ENCODE data around the gene CEP70.
"Not testable (repeated sequence)": the region's sequence is repeated elsewhere in the genome, so short reads cannot be mapped to it uniquely, and the experiment has no call there.

Gene CEP70

DNA sequence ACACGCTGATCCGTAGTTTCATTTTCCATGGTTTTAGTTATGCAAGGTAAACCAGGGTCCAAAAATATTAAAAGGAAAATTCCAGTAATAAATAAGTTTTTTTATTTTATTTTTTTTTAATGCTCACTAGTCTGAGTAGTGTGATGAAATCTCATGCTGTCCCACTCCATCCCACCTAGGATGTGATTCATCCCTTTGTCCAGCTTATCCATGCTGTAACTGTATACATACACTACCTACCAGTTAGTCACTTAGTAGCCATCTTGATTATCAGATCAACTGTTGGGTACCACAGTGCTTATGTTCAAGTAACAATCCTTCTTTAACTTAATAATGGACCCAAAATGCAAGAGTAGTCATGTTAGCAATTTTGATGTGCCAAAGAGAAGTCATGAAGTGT lies 84.5 kb downstream of the CEP70 start:
- DNase-seq, result no peak

DNA sequence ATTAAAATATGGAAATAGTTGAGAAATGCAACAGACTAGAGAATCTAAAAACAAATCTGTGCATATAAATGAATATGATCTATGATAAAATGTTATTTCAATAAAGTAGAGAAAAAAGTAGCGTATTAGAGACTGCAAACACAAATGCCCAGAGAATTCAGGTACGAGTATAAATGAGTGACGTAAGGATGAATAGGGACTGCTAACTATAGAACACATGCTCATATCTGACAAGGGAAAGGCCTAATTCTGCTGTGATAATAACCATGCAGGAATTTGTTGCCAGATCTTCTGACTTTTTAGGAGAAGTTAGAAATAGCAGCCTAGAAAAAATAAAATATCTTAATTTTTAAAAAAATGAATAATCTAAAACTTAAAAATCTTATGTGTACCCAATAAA lies 86.5 kb downstream of the CEP70 start:
- no peak for DNase-seq

DNA sequence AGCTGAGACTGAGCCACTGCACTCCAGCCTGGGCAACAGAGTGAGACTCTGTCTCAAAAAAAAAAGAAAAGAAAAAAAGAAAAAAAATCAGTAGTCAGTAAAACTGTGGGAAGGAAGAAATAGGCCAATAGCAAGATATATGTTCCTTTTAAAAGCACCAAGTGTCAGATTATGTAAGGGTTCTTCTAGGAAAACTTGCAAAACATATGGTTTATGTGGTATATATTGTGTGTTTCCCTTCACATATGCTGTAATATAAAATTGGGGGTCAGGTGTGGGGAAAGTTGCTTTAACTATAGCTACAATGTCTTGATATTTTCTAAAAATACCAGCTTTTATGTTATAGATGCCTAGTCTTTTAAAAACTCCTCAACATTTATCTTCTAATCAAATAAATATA lies 95.1 kb downstream of the CEP70 start:
- no peak for DNase-seq

DNA sequence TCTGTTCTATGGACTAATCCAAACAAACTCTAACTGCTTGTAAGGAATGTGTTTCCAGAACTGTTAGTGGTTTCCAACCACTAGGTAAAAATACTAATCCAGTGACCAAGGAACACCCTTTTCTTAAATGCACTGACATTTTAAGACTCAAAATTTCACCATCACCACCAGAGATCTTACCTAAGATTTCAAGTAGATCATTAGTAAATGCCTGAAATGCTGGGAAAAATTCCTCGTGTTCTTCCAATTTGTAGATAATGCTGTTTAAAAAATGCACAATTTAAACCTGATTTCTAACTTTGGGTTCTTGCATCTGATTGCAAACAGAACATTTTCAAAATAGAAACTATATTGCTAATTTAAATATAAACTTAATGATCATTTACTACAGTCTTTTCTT lies 96.2 kb downstream of the CEP70 start:
- DNase-seq, result no peak

DNA sequence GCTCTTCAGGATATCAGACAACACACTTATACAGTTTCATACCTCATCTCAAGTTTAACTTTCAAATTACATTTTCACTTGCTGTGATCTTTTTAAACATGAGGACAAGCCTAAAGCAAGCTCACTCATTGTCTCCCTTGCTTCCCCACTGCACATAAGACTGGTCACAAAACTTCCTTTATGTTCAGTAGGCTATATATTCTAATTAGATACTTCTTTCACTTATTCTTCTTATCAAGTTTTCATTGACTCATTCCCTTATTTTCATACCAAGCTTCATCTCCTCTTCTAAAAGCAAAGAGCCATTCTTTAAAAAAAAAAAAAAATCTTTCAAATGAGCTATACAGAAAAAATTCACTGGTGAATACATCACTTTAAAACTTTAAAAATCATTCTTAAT lies 97.0 kb downstream of the CEP70 start:
- DNase-seq, result no peak

DNA sequence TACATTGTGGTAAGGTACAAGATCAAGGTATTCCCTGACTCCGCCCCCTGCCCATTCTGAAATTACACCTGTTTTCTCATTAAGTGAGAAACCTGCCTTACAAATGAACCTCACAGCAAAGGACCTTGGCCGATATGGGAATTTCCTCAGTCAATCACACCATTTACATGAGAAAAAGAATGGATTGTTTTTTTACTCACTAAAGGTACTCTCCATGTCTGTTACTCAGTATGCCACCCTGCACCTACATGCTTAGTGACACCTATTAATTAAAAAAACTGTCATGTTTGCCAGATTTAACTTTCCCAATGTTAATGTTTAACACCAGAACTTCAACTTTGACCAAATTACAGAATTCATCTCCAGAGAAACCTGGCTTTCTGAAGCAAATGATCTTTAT lies 97.6 kb downstream of the CEP70 start:
- no peak for DNase-seq

DNA sequence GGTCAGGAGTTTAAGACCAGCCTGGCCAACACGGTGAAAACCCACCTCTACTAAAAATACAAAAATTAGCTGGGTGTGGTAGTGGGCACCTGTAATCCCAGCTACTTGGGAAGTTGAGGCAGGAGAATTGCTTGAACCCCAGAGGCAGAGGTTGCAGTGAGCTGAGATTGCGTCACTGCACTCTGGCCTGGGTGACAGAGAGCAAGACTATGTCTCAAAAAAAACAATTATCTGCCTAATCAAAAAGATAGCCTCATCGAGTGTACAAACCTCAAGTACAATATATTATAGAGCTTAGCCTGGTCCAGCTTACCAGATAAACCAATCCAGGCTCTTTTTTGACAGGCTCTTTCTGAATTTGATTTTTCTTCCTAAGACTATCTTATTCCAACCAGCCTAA lies 98.4 kb downstream of the CEP70 start:
- not testable (repeated sequence) for DNase-seq

DNA sequence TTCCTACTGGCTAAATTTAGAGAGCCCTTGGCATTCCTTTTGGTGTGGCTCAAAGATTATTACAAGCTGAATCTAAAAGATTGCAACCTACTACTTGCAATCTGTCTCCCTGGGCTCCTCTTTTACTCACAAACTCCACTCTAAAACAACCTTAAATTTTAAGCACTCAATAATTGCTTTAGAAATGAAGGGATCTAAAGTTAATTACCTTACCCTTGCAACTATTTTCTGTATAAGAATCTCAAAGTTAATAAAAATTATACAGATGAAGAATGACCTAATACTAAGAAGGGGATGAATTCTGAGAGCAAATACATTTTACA lies 99.5 kb downstream of the CEP70 start:
- DNase-seq, result no peak

DNA sequence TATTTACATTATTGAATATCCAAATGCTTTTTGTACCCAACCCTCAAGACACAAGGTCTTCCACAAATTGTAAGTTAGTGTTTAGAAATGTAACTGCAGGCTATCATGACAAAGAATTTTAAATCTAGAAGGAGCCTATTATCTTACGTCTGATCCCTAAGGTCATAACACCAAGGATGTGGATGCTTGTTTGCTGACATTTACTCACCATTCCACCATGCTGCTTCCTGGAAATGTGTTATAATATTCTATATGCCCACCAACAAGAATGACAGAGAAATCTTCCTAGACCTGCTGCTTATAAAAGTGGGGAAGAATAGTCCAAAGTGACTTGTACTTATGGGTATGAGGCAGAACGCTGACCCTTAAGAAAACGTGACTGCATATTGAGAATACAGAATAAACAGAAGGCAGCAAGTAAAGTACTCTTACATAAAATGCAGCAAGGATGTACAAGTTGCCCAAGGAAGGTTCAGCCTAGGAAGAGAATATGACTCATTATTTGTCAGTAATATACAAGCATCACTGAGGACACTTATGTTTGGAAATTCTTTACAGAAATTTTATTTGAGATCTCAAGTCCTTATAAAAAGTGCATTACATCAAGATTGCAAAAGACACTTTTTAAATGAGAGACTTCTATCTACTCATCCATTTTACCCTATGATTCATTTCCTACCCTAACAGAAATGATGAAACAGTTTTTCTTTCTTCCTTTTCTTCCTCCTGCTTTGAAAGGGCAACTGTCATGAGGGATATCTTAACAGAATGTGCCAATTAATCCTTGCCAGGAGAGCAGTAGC lies 100.1 kb downstream of the CEP70 start:
- peak; percentile 30 to 53 for DNase-seq

DNA sequence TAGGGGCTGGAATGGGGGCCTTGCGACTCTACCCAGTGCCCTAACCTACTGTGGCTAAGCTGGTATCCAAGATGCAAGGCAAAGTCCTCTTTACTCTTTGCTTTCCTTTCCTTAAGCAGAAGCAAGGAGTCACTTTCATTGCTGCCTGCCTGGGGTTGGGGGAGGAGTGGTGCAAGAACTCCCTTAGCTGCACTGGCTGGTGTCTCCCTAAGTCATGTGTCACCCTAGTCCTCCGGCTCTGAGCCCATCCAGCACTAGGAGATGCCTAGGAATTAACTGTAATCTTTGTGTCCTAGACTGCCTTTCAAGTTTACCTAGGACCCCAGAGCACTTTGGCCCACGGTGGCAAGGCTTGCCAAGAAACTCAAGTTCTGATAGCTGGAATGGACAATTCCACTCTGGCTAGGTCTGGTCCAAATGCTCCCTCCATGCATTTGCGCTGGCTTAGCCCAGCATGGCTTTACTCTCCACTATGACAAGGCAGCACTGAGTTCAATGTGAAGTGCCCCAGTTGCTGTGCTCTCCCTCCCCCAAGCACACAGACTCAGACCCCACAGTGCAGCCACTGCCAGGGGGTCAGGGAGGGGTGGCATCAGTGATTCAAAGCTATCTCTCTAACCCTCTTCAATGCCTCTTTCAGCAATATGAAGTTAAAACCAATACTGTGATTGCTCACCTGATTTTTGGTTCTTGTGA lies 100.9 kb downstream of the CEP70 start:
- DNase-seq, result no peak

DNA sequence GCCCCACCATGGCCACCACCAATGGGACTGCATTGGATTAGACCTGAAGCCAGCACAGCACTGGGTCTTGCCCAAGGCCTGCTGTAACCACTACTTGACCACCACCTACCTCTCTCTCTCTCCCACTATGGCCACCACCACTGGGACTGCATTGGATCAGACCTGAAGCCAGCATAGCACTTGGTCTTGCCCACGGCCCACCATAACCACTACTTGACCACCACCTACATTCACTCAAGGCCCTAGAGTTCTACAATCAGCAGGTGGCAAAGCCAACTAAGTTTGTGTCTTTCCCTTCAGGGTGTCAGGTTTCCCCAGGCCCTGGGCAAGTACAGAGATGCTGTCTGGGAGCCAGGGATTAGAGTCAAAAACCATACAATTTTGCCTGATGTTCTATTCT lies 102.1 kb downstream of the CEP70 start:
- DNase-seq, result no peak

DNA sequence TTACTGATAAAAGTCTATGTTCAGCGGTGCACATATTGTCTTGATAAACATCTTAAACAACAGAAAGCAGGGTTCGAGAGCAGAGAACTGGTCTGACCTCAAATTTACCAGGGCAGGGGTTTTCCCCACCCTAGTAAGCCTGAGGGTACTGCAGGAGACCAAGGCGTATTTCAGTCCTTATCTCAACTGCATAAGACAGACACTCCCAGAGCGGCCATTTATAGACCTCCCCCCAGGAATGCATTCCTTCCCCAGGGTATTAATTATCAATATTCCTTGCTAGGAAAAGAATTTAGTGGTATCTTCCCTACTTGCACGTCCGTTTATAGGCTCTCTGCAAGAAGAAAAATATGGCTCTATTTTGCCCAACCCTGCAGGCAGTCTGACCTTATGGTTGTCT lies 107.5 kb downstream of the CEP70 start:
- not testable (repeated sequence) for DNase-seq

DNA sequence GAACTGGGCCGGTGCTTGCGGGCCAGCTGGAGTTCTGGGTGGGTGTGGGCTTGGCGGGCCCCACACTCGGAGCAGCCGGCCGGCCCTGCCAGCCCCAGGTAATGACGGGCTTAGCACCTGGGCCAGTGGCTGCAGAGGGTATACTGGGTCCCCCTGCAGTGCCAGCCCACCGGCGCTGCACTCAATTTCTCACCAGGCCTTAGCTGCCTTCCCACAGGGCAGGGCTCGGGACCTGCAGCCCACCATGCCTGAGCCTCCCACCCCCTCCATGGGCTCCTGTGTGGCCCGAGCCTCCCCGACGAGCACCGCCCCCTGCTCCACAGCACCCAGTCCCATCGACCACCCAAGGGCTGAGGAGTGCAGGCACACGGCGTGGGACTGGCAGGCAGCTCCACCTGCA lies 109.4 kb downstream of the CEP70 start:
- not testable (repeated sequence) for DNase-seq

DNA sequence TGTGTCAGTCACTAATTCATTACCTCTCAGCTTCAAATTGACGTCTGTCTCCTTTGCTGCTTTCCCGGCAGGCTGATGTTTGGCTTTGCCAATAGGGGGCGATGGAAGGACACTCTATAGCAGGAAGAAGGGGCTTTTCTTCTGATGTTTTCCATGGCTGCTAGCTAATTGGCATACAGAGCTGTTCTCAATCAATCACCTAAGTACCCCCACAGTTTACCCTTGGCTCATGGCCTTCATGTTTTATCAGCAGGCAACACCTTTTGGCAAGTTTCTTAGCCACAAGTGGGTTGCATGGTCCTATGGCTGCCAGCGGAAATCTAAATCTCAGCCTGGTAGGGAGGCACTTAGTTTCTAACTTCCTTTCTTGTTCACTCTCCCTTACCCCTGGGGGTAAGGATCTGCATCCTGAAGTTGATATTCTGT lies 114.6 kb downstream of the CEP70 start:
- DNase-seq, result peak; percentile 62 to 81

DNA sequence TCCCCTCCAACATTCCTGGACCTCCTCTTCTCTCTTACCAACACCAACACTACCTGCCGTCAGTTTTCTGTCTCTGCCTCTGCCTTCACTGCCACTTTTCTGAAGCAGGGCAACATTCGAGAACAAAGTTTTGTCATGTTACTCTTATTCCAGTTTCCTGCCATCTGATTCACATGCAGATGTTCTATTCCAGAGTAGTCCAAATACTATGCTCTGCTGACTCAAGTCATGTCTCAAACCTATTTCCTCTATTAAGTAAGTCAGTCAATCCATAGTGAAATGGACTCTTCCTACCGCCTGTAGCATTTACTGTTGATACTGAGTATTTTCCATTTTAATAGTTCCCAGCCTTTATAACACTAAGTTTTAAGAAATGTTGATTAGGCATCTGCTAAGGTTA lies 116.3 kb downstream of the CEP70 start:
- no peak for DNase-seq

DNA sequence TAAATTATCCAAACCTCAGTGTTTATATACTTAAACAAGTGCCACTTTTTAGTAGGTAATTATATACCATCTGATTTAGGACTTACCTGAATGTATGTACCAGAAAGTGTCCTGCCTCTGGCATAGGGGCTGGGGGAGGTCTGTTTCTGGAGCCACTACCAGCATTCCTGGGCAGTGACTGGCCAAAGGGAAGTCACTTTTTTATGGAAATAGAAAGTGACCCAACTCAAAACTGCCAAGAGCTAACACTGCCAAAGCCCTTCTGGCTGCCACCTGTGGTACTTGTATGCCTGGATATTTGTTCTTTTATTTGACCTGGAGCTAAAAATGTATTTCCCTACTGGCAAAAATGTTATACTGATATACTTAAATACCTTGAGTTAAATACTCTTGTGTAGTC lies 116.9 kb downstream of the CEP70 start:
- DNase-seq, result no peak

DNA sequence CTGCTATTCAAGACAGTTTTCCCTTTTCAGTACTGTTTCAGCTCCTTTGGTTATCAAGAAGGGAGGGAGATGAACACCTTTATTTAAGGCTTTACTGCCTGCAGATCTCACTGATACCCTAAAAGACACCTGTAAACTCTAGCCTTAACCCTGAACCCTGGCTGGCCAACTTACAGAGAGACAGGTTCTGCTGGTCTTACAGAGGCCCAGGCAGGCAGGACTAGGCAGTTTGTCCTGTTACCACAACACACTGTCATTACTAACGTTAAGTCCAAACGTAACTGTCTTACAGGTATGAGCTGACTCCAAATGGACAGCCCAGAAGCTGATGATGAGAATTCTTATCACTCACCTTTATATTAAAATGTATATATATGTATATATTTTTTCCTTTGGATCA lies 117.5 kb downstream of the CEP70 start:
- no peak for DNase-seq

DNA sequence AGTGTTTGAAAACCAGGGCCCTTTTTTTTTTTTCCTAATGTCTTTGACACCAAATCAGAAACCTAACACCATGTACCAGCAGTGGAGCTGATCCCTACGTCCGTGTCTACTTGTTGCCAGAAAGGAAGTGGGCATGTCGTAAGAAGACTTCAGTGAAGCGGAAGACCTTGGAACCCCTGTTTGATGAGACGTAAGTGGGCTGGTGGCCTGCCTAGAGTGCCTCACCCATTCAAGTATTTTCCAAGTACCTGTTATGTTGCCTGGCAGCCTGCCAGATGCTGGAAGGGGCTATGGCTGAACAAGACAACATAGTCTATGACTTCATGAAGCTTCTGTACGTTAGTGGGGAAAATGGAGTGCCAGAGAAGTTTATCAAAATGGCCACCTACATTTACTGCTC lies 119.9 kb downstream of the CEP70 start:
- DNase-seq, result no peak

DNA sequence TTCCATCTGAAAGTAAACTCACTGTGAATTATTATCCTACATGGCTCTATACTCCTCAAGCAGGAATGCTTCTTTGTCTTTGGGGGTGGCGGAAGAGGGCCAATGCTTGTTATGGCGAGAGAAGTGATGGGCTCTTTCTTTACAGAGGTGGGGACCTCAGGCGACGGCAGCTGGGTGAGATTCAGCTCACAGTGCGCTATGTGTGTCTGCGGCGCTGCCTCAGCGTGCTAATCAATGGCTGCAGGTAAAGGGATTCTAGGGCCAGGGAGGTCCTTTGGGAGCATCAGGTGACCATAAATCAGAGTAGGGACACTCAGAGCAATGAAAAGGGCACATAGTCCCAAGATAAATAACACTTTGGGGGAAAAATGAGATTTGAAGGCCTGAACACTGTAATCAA lies 120.7 kb downstream of the CEP70 start:
- no peak for DNase-seq

DNA sequence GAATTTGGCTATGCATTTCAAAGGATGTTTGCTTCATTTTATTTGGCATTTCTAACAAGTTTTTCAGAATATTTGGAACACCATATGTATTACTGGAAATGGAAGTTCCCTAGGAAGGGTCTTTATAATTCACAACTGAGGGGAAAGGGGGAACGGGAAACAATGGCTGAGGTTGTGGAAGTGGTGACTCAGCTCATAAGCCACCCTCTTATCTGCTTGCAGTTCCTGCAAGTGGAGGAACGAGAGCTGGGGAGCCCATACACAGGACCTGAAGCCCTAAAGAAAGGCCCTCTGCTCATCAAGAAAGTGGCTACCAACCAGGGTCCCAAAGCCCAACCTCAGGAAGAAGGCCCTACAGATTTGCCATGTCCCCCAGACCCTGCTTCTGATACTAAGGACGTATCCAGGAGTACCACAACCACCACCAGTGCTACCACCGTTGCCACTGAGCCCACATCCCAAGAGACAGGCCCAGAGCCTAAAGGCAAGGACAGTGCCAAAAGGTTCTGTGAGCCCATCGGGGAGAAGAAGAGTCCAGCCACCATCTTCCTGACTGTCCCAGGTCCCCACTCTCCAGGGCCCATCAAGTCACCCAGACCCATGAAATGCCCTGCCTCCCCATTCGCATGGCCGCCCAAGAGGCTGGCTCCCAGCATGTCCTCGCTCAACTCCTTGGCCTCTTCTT lies 121.8 kb downstream of the CEP70 start:
- DNase-seq, result no peak

DNA sequence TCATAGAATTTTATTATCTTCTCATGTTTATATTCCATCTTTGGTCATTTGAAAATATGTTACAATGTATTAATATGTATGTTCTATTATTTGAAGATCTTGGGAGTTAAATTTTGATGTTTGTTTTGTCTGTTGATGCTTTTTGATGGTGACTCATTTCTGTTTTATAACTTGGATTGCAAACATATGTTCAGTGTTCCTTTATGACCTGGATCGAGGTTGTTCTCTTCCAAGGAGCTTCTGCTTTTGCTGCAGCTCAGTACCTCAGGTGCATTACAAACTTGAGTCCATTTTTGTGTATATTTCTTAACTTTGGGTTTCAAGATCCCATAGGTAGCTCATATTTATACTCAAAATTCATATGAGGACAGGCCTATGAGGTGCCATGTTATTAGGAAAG lies 122.6 kb downstream of the CEP70 start:
- no peak for DNase-seq

DNA sequence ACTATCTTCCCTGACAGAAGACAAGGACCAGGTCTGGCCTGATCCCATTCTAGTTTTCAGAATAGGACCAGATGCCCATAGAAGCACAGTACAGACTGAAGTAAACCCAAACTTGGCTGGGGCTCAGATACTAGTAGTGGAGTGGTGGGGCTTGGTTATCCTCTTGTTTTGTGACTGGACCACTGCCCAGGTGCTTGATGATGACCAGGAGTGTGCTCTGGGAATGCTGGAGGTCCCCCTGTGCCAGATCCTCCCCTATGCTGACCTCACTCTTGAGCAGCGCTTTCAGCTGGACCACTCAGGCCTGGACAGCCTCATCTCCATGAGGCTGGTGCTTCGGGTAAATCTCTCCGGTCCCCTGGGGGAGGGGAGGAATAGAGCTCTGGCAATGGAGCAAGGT lies 123.4 kb downstream of the CEP70 start:
- no peak for DNase-seq

DNA sequence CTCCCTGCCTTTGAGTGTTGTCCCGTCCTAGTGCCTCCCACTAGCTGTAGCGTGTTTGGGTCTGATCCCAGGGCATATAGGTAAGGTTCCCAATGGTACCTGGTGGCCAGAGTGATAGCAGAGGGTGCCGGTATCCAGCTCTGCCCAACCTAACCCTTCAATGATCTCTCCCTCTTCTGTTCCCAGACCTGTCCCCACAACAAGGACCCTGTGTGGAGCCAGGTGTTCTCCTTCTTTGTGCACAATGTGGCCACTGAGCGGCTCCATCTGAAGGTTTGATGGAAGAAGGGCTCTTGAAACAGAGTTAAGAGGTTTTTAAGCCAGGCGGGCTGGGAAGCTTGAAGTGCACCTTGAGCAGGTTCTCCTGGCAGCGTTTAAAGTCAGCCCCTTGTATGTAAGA lies 124.2 kb downstream of the CEP70 start:
- no peak for DNase-seq

DNA sequence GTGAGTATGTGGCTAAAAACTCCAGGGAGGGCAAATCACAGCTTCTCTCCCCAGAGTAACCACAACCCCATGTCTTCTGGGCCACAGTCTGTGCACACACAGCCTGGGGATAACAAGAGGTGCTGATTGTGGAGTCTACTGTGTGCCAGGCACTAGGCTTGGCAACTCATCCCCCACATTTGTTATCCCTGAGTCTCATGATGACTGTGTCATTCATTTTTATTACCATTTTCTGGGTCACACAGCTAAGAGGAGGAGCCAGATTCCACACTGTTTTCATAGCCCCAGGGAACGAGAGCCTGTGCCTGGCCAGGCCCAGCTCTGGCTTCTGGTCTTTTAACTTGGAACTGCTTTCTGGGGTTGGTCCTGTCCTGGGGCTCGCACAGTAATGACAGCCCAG lies 125.2 kb downstream of the CEP70 start:
- no peak for DNase-seq

Data from Kasumi-1 (cell line).